ENCODE measurements around the gene ULK4. TPM values are rescaled to one million over a fixed set of nuclear protein-coding genes. Genes with fewer than 3 reads are reported as not detected.
"Not testable (repeated sequence)": the region's sequence is repeated elsewhere in the genome, so short reads cannot be mapped to it uniquely, and the experiment has no call there.

Gene ULK4
- polyA plus RNA-seq, 1 experiment, result 1.6 TPM

DNA sequence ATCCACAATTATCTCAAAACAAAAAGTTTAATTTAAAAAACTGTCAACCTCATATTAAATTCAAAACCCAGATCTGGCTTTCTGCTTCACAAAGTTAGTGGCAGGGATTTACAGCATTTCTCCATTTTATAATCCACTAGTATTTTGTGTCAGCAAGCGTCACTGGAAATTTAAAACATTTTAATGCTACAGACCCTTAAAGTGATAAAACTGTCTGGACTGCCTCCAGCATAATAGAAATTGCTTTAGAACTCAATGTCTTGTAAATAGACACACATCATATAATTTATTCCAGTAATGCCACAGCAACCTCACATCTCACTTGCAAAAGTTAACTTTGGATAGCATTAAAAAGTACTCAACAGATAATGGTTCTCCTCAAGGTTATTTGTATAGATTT lies 116.1 kb downstream of the ULK4 start:
- ChIA-PET CTCF (no interaction called here), POLR2A (no interaction called here)
- Histone ChIP-seq H3K4me3 (ENCODE audit: low read depth, low read length) (no peak overlapping the region), H3K36me3 (ENCODE audit: control insufficient read depth, insufficient read depth, low read length) (no peaks in the 10 kb centered on the region), H3K27me3 (ENCODE audit: control insufficient read depth, insufficient read depth, low read length) (no peaks in the 10 kb centered on the region)
- TF ChIP-seq, protein P1, sequence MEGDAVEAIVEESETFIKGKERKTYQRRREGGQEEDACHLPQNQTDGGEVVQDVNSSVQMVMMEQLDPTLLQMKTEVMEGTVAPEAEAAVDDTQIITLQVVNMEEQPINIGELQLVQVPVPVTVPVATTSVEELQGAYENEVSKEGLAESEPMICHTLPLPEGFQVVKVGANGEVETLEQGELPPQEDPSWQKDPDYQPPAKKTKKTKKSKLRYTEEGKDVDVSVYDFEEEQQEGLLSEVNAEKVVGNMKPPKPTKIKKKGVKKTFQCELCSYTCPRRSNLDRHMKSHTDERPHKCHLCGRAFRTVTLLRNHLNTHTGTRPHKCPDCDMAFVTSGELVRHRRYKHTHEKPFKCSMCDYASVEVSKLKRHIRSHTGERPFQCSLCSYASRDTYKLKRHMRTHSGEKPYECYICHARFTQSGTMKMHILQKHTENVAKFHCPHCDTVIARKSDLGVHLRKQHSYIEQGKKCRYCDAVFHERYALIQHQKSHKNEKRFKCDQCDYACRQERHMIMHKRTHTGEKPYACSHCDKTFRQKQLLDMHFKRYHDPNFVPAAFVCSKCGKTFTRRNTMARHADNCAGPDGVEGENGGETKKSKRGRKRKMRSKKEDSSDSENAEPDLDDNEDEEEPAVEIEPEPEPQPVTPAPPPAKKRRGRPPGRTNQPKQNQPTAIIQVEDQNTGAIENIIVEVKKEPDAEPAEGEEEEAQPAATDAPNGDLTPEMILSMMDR (IDR thresholded peaks at IDR 0.05; ENCODE audit: insufficient read depth, low read depth, low read length), result no peak
- no peak for DNase-seq (ENCODE audit: low read depth)

GRCh38 chr3:41844256-41844655 lies 117.6 kb downstream of the ULK4 start:
- POLR2A ChIA-PET; H3K4me3 ChIP-seq (ENCODE audit: low read depth, low read length); H3K36me3 ChIP-seq (ENCODE audit: control insufficient read depth, insufficient read depth, low read length); H3K27me3 ChIP-seq (ENCODE audit: control insufficient read depth, insufficient read depth, low read length); DNase-seq (ENCODE audit: low read depth): not testable (repeated sequence)
- CTCF ChIA-PET, result interaction anchor here (0.9 kb wide), 1 partner anchor 1260 kb away, joined by 4 read pairs; no protein-coding TSS in a partner anchor

DNA sequence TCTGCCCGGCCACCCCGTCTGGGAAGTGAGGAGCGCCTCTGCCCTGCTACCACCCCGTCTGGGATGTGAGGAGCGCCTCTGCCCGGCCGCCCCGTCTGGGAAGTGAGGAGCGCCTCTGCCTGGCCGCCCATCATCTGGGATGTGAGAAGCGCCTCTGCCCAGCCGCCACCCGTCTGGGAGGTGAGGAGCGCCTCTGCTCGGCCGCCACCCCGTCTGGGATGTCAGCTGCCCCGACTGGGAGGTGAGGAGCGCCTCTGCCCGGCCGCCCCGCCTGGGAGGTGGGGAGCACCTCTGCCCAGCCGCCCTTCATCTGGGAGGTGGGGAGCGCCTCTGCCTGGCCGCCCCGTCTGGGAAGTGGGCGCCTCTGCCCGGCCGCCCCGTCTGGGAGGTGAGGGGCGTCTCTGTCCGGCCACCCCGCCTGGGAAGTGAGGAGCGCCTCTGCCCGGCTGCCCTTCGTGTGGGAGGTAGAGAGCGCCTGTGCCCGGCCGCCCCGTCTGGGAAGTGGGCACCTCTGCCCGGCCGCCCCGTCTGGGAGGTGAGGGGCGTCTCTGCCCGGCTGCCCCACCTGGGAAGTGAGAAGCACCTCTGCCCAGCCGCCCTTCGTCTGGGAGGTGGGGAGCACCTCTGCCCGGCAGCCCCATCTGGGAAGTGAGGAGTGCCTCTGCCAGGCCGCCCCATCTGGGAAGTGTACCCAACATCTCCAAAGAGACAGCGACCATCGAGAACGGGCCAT lies 120.8 kb downstream of the ULK4 start:
- CTCF ChIA-PET, result interaction anchor here (0.6 kb wide), 1 partner anchor 10 kb away, joined by 4 read pairs; no protein-coding TSS in a partner anchor
- POLR2A ChIA-PET; H3K36me3 ChIP-seq (ENCODE audit: control insufficient read depth, insufficient read depth, low read length); H3K4me3 ChIP-seq (ENCODE audit: low read depth, low read length); DNase-seq (ENCODE audit: low read depth); H3K27me3 ChIP-seq (ENCODE audit: control insufficient read depth, insufficient read depth, low read length): not testable (repeated sequence)

DNA sequence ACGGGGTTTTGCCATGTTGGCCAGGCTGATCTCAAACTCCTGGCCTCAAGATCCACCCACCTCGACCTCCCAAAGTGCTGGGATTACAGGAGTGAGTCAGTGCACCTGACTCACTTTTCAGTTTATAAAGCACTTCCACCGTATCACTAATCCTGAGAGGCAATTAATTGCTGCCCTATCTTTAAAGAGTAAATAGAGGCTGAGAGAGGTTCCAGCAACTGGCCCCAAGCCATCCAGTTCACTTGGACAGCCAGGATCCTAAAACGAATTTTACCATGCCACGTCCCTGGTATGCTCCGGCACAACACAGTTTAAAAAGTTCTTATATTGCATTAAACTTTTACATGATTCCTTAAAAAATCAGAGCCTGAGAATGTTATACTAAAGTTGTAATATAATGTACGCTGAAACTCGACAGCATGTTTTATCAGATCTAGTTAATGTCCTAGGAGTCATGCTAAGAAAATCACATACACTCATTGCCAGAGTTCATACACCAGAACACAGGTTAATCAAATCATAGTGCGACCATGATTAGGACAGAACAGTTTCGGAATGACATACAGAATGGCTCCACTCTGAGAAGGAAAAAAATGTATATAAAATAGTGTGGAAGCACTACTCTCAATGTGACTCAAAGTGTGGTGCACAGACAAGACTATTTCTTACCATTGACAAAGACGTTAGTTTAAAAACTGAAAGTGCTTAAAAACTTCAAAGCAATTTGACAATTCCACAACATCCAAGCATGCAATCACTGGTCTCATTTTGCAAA lies 125.4 kb downstream of the ULK4 start:
- no peaks in the 10 kb centered on the region for H3K27me3 ChIP-seq (ENCODE audit: control insufficient read depth, insufficient read depth, low read length)
- ChIA-PET POLR2A (no interaction called here), CTCF (no interaction called here)
- TF ChIP-seq, protein P1 (IDR thresholded peaks at IDR 0.05; ENCODE audit: insufficient read depth, low read depth, low read length), result no peak
- DNase-seq (ENCODE audit: low read depth), result no peak
- no peaks in the 10 kb centered on the region for H3K36me3 ChIP-seq (ENCODE audit: control insufficient read depth, insufficient read depth, low read length)
- no peak overlapping the region for H3K4me3 ChIP-seq (ENCODE audit: low read depth, low read length)

- Histone ChIP-seq H3K36me3 (ENCODE audit: control insufficient read depth, insufficient read depth, low read length) (no peaks in the 10 kb centered on the region), H3K4me3 (ENCODE audit: low read depth, low read length) (no peak overlapping the region), H3K27me3 (ENCODE audit: control insufficient read depth, insufficient read depth, low read length) (no peaks in the 10 kb centered on the region)
- no peak for DNase-seq (ENCODE audit: low read depth)
- TF ChIP-seq, protein P1 (IDR thresholded peaks at IDR 0.05; ENCODE audit: insufficient read depth, low read depth, low read length), result no peak
- CTCF ChIA-PET, result no interaction called here
- POLR2A ChIA-PET, result no interaction called here
Observed at GRCh38 chr3:41833628-41834027, 128.3 kb downstream of the ULK4 start.

DNA sequence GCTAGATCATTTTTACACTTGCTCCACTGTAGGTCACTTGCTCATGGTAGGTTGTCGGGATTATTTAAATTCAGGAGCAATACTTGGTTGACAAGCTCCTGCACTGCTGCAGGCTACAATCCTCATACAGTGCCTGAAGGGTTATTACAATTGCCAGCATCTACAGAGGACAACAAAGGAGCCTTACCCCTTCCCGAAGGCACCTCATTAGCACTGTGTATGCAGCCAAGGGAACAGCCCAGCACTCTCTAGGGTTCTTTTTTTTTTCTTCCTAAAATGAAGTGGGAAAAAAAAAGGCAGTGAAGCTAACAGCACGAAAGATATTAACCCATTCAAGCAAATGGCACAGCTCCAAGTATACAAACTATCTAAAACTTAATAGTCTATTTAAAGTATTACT lies 142.7 kb downstream of the ULK4 start:
- H3K27me3 ChIP-seq (ENCODE audit: control insufficient read depth, insufficient read depth, low read length), result no peaks in the 10 kb centered on the region
- DNase-seq (ENCODE audit: low read depth), result no peak
- TF ChIP-seq, protein P1 (IDR thresholded peaks at IDR 0.05; ENCODE audit: insufficient read depth, low read depth, low read length), result no peak
- ChIA-PET POLR2A (no interaction called here), CTCF (interaction anchor here (1.0 kb wide), 1 partner anchor 12 kb away, joined by 3 read pairs; no protein-coding TSS in a partner anchor)
- H3K4me3 ChIP-seq (ENCODE audit: low read depth, low read length), result no peak overlapping the region
- no peaks in the 10 kb centered on the region for H3K36me3 ChIP-seq (ENCODE audit: control insufficient read depth, insufficient read depth, low read length)

All from BJ (cell line).